Inflammatory macrophage treated with lipopolysaccharide for 1 hour (primary cell): ENCODE data around the gene EHD2.
"Not testable (repeated sequence)": the region's sequence is repeated elsewhere in the genome, so short reads cannot be mapped to it uniquely, and the experiment has no call there.

ENCODE experiments used
- DNase-seq, 2 donors: peaks; one replicate each; pipeline ENCODE4 v3.0.0-alpha.2; 2020 to 2022

The EHD2 gene

GRCh38 chr19:47713046-47714021, at the start of gene EHD2:
TSS of gene EHD2 (plus strand) at chr19:47713422. CDS start at chr19:47716613, 3,191 bp downstream.
- peak in 1 of 2 donors; percentile 44 for DNase-seq

DNA sequence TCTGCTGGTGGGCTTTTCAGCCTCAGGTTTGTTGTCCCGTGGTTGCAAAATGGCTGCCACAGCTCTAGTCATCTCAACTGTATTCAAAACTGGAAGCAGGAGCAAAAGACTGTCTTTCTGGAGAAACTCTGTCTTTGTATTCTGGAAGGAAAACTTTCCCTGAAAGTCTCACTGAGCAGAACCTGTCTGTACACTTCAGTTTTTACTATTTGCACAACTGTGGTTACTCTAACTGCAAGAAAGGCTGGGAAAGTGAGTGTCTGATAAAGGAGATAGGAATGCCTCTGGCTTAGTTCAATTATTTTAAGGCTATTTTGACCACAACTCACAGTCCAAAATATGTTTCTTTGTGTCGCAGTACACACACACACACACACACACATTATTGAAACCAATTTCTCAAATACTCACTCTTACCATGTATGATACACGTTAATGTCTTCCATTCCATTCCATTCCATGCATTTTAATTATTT, 49.7 kb upstream of the EHD2 start:
- DNase-seq, result peak in 1 of 2 donors; percentile 18

- DNase-seq, result peak; percentile 83 to 93
These were observed 49.1 kb upstream of the EHD2 start for GRCh38 chr19:47663911-47664771.

- not testable (repeated sequence) for DNase-seq
These were observed 44.7 kb upstream of the EHD2 start for GRCh38 chr19:47668556-47668955.

DNA sequence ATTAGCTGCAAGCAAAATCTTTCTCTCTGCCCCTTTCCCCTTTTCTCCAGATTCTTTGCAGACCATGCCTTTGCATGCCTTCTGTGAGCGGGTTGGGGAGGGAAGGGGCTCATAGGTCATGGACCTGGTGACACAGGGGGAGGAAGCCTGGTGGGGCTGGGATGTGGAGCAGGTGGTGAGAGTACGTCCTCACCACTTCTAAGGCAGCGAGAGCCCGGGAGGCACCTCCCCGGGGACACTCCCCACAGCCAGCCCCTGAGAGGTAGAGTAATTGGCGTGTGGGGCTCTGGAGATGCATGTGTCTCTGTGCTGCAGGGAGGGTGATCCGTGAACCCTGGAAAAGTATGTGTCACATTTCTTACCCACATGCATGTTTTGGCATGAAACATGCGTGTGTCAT, 42.5 kb upstream of the EHD2 start:
- no peak for DNase-seq

GRCh38 chr19:47671499-47671898, 41.7 kb upstream of the EHD2 start:
- no peak for DNase-seq

- no peak for DNase-seq
These were observed 39.8 kb upstream of the EHD2 start for GRCh38 chr19:47673426-47673825.

- no peak for DNase-seq
These were observed 38.7 kb upstream of the EHD2 start for GRCh38 chr19:47674548-47674947.

GRCh38 chr19:47675271-47675670, 38.0 kb upstream of the EHD2 start:
- DNase-seq, result no peak

- DNase-seq, result no peak
These were observed 37.4 kb upstream of the EHD2 start for GRCh38 chr19:47675859-47676258.

GRCh38 chr19:47676811-47677210, 36.4 kb upstream of the EHD2 start:
- DNase-seq, result no peak

GRCh38 chr19:47679251-47679900, 33.8 kb upstream of the EHD2 start:
- no peak for DNase-seq

GRCh38 chr19:47679922-47680857, 33.0 kb upstream of the EHD2 start:
- no peak for DNase-seq

- DNase-seq, result no peak
These were observed 32.3 kb upstream of the EHD2 start for GRCh38 chr19:47680858-47681332.

DNA sequence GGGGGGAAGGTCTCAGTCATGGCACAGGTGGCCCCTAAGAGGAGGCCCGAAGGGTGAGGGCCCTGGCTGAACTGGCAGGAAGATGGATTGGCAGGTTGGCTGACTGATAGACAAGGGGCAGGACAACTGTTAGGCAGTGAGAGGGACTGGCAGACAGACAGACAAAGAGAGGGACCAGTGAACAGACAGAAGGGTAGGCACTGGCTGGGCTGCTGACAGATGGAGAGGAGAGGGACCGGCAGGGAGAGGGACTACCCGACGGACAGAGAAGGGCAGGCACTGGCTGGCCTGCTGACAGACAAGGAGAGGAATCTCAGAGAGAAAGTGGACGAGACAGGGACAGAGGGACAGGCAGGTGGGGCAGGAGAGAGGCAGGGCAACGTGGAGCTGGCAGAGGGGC, 31.8 kb upstream of the EHD2 start:
- DNase-seq, result no peak

DNA sequence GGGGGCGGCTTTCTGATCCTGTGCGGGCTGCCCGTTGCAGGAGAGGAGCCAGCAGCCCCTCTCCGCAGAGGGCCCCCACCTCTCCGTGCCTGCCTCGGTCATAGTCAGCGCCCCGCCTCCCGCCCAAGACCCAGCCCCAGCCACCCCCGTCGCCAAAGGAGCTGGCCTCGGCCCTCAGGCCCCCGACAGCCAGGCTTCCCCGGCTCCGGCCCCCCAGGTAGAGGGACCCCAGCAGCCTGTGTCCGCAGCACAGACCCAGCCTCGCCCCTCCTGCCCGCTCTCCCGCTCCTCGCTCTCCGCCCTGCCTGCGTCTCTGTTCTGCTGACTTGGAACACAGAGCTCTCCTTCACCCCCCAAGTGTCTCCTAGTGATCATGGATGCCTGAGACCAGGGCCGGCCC, 31.3 kb upstream of the EHD2 start:
- no peak for DNase-seq

DNA sequence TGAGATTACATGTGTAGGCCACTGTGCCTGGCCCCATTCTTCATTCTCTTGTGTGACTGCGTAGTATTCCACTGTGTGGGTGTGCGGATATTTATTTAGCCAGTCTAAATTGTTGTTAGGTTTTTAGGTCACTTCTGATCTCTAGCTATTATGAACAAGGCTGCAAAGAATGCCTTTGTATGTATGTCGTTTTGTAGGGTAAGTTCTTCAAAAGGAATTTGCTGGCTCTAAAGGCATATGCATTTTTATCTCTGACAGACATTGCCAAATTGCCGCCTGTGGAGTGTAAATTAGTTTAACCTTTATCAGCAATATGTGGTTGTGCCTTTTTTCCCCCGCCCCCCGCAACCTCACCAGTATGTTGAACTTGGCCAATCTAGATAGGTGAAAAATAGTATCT, 30.3 kb upstream of the EHD2 start:
- DNase-seq, result no peak

GRCh38 chr19:47686679-47687450, 26.4 kb upstream of the EHD2 start:
- DNase-seq, result no peak

DNA sequence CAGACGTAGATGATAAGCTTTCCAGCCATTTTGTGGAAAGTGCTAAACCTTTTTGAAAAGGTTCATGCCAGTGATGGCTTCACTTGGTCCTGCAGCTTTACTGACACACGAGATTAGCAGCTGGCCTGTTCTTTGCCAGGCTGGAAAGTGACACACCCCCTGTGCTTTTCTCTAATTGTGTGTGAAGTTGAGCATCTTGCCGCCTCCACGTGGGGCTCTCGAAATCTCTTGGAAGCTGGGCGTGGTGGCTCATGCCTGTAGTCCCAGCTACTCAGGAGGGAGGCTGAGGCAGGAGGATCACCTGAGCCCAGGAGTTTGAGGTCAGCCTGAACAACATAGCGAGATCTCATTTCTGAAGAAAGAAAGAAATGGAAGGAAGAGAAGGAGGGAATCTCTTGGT, 25.3 kb upstream of the EHD2 start:
- DNase-seq, result no peak

GRCh38 chr19:47691090-47691489, 22.1 kb upstream of the EHD2 start:
- DNase-seq, result no peak

GRCh38 chr19:47691782-47692181, 21.4 kb upstream of the EHD2 start:
- DNase-seq, result no peak
